ENCODE measurements around the gene CXCL14.

- no peak for TF ChIP-seq JUND (IDR thresholded peaks at IDR 0.05)
- TF ChIP-seq SP1 (IDR thresholded peaks at IDR 0.05; ENCODE audit: low read depth), result no peak
- TF ChIP-seq POLR2A (IDR thresholded peaks at IDR 0.05; ENCODE audit: borderline replicate concordance, extremely low read depth, insufficient read depth, insufficient read length), result no peak
- TF ChIP-seq EGR1 (IDR thresholded peaks at IDR 0.05; ENCODE audit: low read depth), result no peak
- no peak for TF ChIP-seq RAD21 (IDR thresholded peaks at IDR 0.05; ENCODE audit: low read depth)
- no peak for TF ChIP-seq CEBPB (IDR thresholded peaks at IDR 0.05; ENCODE audit: low read depth)
- no peak for TF ChIP-seq EZH2phosphoT487 (IDR thresholded peaks at IDR 0.05; ENCODE audit: borderline replicate concordance)
- TF ChIP-seq EZH2 (IDR thresholded peaks at IDR 0.05), result no peak
- no peak for TF ChIP-seq POLR2AphosphoS5 (IDR thresholded peaks at IDR 0.05; ENCODE audit: low read depth, low read length)
- no peak for TF ChIP-seq CTCF (IDR thresholded peaks at IDR 0.05 in 2 of 3, conservative IDR thresholded peaks at IDR 0.05 in 1 of 3; ENCODE audit: borderline replicate concordance in 1 of 3, insufficient read depth in 1 of 3, low read depth in 2 of 3, low read length in 2 of 3)
- TF ChIP-seq MAX (IDR thresholded peaks at IDR 0.05), result no peak
- no peak for TF ChIP-seq REST (IDR thresholded peaks at IDR 0.05; ENCODE audit: low read depth)
Observed at GRCh38 chr5:135594416-135594960, 15.7 kb upstream of the CXCL14 start.
